Measurements from ENCODE around the gene LRMDA. TPM values are rescaled to one million over a fixed set of nuclear protein-coding genes. Genes with fewer than 3 reads are reported as not detected.

Gene LRMDA
- total and polyA plus RNA-seq, 10 of the 15 experiments (the other 5 are each of a cell fraction or from before 2014, with no cell fraction given) = 0.07 to 0.54 (median 0.29) TPM; not detected in 4

- no peak for FAIRE-seq
- CTCF ChIA-PET = no interaction called here
Observed at GRCh38 chr10:75658496-75658895, 227.1 kb downstream of the LRMDA start.

GRCh38 chr10:75658915-75659314 is 227.5 kb downstream of the LRMDA start:
- no peak for DNase-seq (ENCODE audit: low read depth, low spot score)
- ChIA-PET SMC1A (ENCODE audit: uncharacterized antibody, unreplicated experiment) (no interaction called here), POLR2A (no interaction called here), CTCF (no interaction called here), RAD21 (ENCODE audit: unreplicated experiment) (no interaction called here)
- Histone ChIP-seq H3K9me3 (replicated peaks; ENCODE audit: control insufficient read depth, insufficient read depth, low read length) (no peaks in the 10 kb centered on the region), H3K4me1 (ENCODE audit: control insufficient read depth, insufficient read depth, low read length) (no peaks in the 10 kb centered on the region), H4K20me1 (ENCODE audit: control insufficient read depth, insufficient read depth) (no peaks in the 10 kb centered on the region), H3K27ac (ENCODE audit: control insufficient read depth, insufficient read depth) (no peak overlapping the region), H3K4me2 (ENCODE audit: control insufficient read depth, insufficient read depth) (no peak overlapping the region), H3K27me3 (replicated peaks in 1 of 2; ENCODE audit: control insufficient read depth in 2 of 2, insufficient read depth in 2 of 2, low read length in 1 of 2) (no peaks in the 10 kb centered on the region; a peak in 2 of 4 replicates), H3K36me3 (ENCODE audit: control insufficient read depth in 2 of 2, insufficient read depth in 2 of 2, low read length in 1 of 2) (no peaks in the 10 kb centered on the region), H3K79me2 (ENCODE audit: control insufficient read depth, insufficient read depth, low read length) (no peaks in the 10 kb centered on the region), H2AFZ (ENCODE audit: control insufficient read depth, low read depth, low read length) (no peak overlapping the region), H3K9ac (ENCODE audit: control insufficient read depth, insufficient read depth, low read length) (no peak overlapping the region), H3K4me3 (no peak overlapping the region)
- ATAC-seq = no peak
- intact Hi-C loops (cut with micrococcal nuclease; ENCODE audit: unreplicated experiment) (no loop called here), in situ Hi-C loops (cut with MboI) (no loop called here)
- 41% methylated on average over 6 of the region's 6 CpGs for WGBS (ENCODE audit: insufficient coverage, insufficient replicate concordance, low lambda C conversion rate, missing lambda C conversion rate)
- no TSS peak for BruUV-seq (replicated peaks)
- TF ChIP-seq, protein P1, sequence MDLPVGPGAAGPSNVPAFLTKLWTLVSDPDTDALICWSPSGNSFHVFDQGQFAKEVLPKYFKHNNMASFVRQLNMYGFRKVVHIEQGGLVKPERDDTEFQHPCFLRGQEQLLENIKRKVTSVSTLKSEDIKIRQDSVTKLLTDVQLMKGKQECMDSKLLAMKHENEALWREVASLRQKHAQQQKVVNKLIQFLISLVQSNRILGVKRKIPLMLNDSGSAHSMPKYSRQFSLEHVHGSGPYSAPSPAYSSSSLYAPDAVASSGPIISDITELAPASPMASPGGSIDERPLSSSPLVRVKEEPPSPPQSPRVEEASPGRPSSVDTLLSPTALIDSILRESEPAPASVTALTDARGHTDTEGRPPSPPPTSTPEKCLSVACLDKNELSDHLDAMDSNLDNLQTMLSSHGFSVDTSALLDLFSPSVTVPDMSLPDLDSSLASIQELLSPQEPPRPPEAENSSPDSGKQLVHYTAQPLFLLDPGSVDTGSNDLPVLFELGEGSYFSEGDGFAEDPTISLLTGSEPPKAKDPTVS (IDR thresholded peaks at IDR 0.05; ENCODE audit: low read depth, low read length) = no peak
- TF ChIP-seq, protein P2, sequence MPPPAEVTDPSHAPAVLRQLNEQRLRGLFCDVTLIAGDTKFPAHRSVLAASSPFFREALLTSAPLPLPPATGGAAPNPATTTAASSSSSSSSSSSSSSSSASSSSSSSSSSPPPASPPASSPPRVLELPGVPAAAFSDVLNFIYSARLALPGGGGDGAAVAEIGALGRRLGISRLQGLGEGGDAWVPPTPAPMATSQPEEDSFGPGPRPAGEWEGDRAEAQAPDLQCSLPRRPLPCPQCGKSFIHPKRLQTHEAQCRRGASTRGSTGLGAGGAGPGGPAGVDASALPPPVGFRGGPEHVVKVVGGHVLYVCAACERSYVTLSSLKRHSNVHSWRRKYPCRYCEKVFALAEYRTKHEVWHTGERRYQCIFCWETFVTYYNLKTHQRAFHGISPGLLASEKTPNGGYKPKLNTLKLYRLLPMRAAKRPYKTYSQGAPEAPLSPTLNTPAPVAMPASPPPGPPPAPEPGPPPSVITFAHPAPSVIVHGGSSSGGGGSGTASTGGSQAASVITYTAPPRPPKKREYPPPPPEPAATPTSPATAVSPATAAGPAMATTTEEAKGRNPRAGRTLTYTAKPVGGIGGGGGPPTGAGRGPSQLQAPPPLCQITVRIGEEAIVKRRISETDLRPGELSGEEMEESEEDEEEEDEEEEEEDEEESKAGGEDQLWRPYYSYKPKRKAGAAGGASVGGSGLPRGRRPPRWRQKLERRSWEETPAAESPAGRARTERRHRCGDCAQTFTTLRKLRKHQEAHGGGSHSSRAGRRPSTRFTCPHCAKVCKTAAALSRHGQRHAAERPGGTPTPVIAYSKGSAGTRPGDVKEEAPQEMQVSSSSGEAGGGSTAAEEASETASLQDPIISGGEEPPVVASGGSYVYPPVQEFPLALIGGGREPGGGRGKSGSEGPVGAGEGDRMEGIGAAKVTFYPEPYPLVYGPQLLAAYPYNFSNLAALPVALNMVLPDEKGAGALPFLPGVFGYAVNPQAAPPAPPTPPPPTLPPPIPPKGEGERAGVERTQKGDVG (CRISPR knock-in tag; IDR thresholded peaks at IDR 0.05) = no peak
- no peak for TF ChIP-seq REST (IDR thresholded peaks at IDR 0.05; ENCODE audit: low read depth, low read length)
- FAIRE-seq = no peak

More at GRCh38 chr10:75658496-75658895, 227.1 kb downstream of the LRMDA start:
- ChIA-PET POLR2A (no interaction called here), RAD21 (ENCODE audit: unreplicated experiment) (no interaction called here), SMC1A (ENCODE audit: uncharacterized antibody, unreplicated experiment) (no interaction called here)
- no peaks in the 10 kb centered on the region for H3K36me3 ChIP-seq (ENCODE audit: control insufficient read depth in 2 of 2, insufficient read depth in 2 of 2, low read length in 1 of 2)
- H3K27ac ChIP-seq (ENCODE audit: control insufficient read depth, insufficient read depth) = no peak overlapping the region
- ATAC-seq (no peak), DNase-seq (ENCODE audit: low read depth, low spot score) (no peak)
- H3K4me3 ChIP-seq = no peak overlapping the region
- TF ChIP-seq, protein P3, sequence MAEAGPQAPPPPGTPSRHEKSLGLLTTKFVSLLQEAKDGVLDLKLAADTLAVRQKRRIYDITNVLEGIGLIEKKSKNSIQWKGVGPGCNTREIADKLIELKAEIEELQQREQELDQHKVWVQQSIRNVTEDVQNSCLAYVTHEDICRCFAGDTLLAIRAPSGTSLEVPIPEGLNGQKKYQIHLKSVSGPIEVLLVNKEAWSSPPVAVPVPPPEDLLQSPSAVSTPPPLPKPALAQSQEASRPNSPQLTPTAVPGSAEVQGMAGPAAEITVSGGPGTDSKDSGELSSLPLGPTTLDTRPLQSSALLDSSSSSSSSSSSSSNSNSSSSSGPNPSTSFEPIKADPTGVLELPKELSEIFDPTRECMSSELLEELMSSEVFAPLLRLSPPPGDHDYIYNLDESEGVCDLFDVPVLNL (IDR thresholded peaks at IDR 0.05; ENCODE audit: low read depth, low read length) = no peak
- no peak overlapping the region for H2AFZ ChIP-seq (ENCODE audit: control insufficient read depth, low read depth, low read length)
- H3K4me2 ChIP-seq (ENCODE audit: control insufficient read depth, insufficient read depth) = no peak overlapping the region
- WGBS (ENCODE audit: insufficient coverage, insufficient replicate concordance, low lambda C conversion rate, missing lambda C conversion rate) = 42% methylated on average over 1 of the region's 1 CpG
- no peak overlapping the region for H3K9ac ChIP-seq (ENCODE audit: control insufficient read depth, insufficient read depth, low read length)
- no peaks in the 10 kb centered on the region for H3K79me2 ChIP-seq (ENCODE audit: control insufficient read depth, insufficient read depth, low read length)
- in situ Hi-C loops (cut with MboI) (no loop called here), intact Hi-C loops (cut with micrococcal nuclease; ENCODE audit: unreplicated experiment) (no loop called here)
- H3K27me3 ChIP-seq (replicated peaks in 1 of 2; ENCODE audit: control insufficient read depth in 2 of 2, insufficient read depth in 2 of 2, low read length in 1 of 2) = no peaks in the 10 kb centered on the region; a peak in 2 of 4 replicates
- no peaks in the 10 kb centered on the region for H3K4me1 ChIP-seq (ENCODE audit: control insufficient read depth, insufficient read depth, low read length)
- H3K9me3 ChIP-seq (replicated peaks; ENCODE audit: control insufficient read depth, insufficient read depth, low read length) = no peaks in the 10 kb centered on the region
- no TSS peak for BruUV-seq (replicated peaks)
- no peaks in the 10 kb centered on the region for H4K20me1 ChIP-seq (ENCODE audit: control insufficient read depth, insufficient read depth)

All from GM12878 (cell line).